Stimulated activated CD8-positive, alpha-beta memory T cell treated with anti-CD3 and anti-CD28 coated beads, Interleukin-7, amount 100 ng/mL, for 4 hours (primary cell): ENCODE data around the gene C17orf58.
A peak's percentile ranks its signal among the peaks of the same experiment; 100 is the strongest.
"Not testable (repeated sequence)": the region's sequence is repeated elsewhere in the genome, so short reads cannot be mapped to it uniquely, and the experiment has no call there.

Source experiments
- DNase-seq, 2 donors: peaks; one replicate each; pipeline ENCODE4 v3.0.0-alpha.2; 2020; ENCODE audit warnings: low read depth in 2 of 2

The C17orf58 gene

GRCh38 chr17:68004201-68004600, 7.9 kb upstream of the C17orf58 start:
- DNase-seq = no peak

GRCh38 chr17:67999291-67999911, 3.1 kb upstream of the C17orf58 start:
- DNase-seq = no peak

GRCh38 chr17:67998466-67998865, 2.2 kb upstream of the C17orf58 start:
- no peak for DNase-seq

- DNase-seq = peak in 1 of 2 donors; percentile 17
Measured at GRCh38 chr17:67995570-67996263, 552 bp downstream of the C17orf58 start.

GRCh38 chr17:67994817-67995569, 1.3 kb downstream of the C17orf58 start:
- no peak for DNase-seq

- DNase-seq = no peak
Measured at GRCh38 chr17:67993998-67994361, 2.3 kb downstream of the C17orf58 start.

GRCh38 chr17:67993153-67993997, 2.9 kb downstream of the C17orf58 start:
- peak in 1 of 2 donors; percentile 71 for DNase-seq

- DNase-seq = no peak
Measured at GRCh38 chr17:67992548-67993152, 3.6 kb downstream of the C17orf58 start.

GRCh38 chr17:67990909-67991308, 5.4 kb downstream of the C17orf58 start:
- DNase-seq = no peak

GRCh38 chr17:67983383-67983688, 12.9 kb downstream of the C17orf58 start:
- no peak for DNase-seq

GRCh38 chr17:67982686-67983382, 13.4 kb downstream of the C17orf58 start:
- no peak for DNase-seq

- no peak for DNase-seq
Measured at GRCh38 chr17:67982034-67982640, 14.1 kb downstream of the C17orf58 start.

GRCh38 chr17:67980883-67981282, 15.4 kb downstream of the C17orf58 start:
- DNase-seq = not testable (repeated sequence)

GRCh38 chr17:67980456-67980855, 15.8 kb downstream of the C17orf58 start:
- no peak for DNase-seq

- DNase-seq = not testable (repeated sequence)
Measured at GRCh38 chr17:67976306-67976705, 20.0 kb downstream of the C17orf58 start.

- DNase-seq = no peak
Measured at GRCh38 chr17:67974598-67975066, 21.6 kb downstream of the C17orf58 start.

GRCh38 chr17:67974185-67974584, 22.1 kb downstream of the C17orf58 start:
- DNase-seq = no peak

GRCh38 chr17:67970783-67971182, 25.5 kb downstream of the C17orf58 start:
- no peak for DNase-seq

GRCh38 chr17:67963145-67963572, 33.1 kb downstream of the C17orf58 start:
- DNase-seq = peak; percentile 45 to 54

- DNase-seq = not testable (repeated sequence)
Measured at GRCh38 chr17:67962156-67962555, 34.1 kb downstream of the C17orf58 start.
